ENCODE data around the gene ACHE. TPM values are rescaled to one million over a fixed set of nuclear protein-coding genes. Genes with fewer than 3 reads are reported as not detected.

The ACHE gene
- total and polyA plus RNA-seq, 2 donors from 2014 or later: 1.6 to 3.6 TPM

GRCh38 chr7:100885440-100886141 is 10.1 kb downstream of the ACHE start:
- H3K27ac ChIP-seq (ENCODE audit: low read depth in 2 of 2, low read length in 2 of 2): no peak overlapping the region
- FAIRE-seq (no peak), DNase-seq (peak in 1 of 5 donors; percentile 35)
- H3K4me1 ChIP-seq (ENCODE audit: control insufficient read depth in 2 of 3, insufficient read depth in 2 of 3, low read depth in 1 of 3, low read length in 3 of 3): peaks cover 0 to 18% (median 4%) of the 10 kb centered on the region in 3 donors
- intact Hi-C loops (cut with DNase I): no loop called here
- no peaks in the 10 kb centered on the region for H3K27me3 ChIP-seq (ENCODE audit: control insufficient read depth, insufficient read depth, low read length)
- no peak overlapping the region for H3K9ac ChIP-seq (ENCODE audit: low read length in 3 of 3)
- TF ChIP-seq CTCF (IDR thresholded peaks at IDR 0.05; ENCODE audit: borderline replicate concordance, extremely low read depth, insufficient read depth): no peak
- peaks cover 16 to 69% (median 41%) of the 10 kb centered on the region in 3 donors for H3K36me3 ChIP-seq (ENCODE audit: control insufficient read depth in 2 of 3, insufficient read depth in 3 of 3, low read length in 3 of 3)
- no peak overlapping the region for H3K4me3 ChIP-seq (ENCODE audit: low read length in 3 of 3)
- H3K9me3 ChIP-seq (ENCODE audit: control insufficient read depth in 2 of 3, insufficient read depth in 1 of 3, low read length in 3 of 3): no peaks in the 10 kb centered on the region

- intact Hi-C loops (cut with DNase I): no loop called here
- no peak for TF ChIP-seq CTCF (IDR thresholded peaks at IDR 0.05; ENCODE audit: borderline replicate concordance, extremely low read depth, insufficient read depth)
- H3K27ac ChIP-seq (ENCODE audit: low read depth in 2 of 2, low read length in 2 of 2): no peak overlapping the region
- H3K36me3 ChIP-seq (ENCODE audit: control insufficient read depth in 2 of 3, insufficient read depth in 3 of 3, low read length in 3 of 3): peaks cover 17 to 71% (median 41%) of the 10 kb centered on the region in 3 donors
- no peaks in the 10 kb centered on the region for H3K9me3 ChIP-seq (ENCODE audit: control insufficient read depth in 2 of 3, insufficient read depth in 1 of 3, low read length in 3 of 3)
- peaks cover 0 to 17% (median 4%) of the 10 kb centered on the region in 3 donors for H3K4me1 ChIP-seq (ENCODE audit: control insufficient read depth in 2 of 3, insufficient read depth in 2 of 3, low read depth in 1 of 3, low read length in 3 of 3)
- FAIRE-seq (no peak), DNase-seq (no peak)
- no peak overlapping the region for H3K4me3 ChIP-seq (ENCODE audit: low read length in 3 of 3)
- no peaks in the 10 kb centered on the region for H3K27me3 ChIP-seq (ENCODE audit: control insufficient read depth, insufficient read depth, low read length)
- no peak overlapping the region for H3K9ac ChIP-seq (ENCODE audit: low read length in 3 of 3)
These were observed 10.8 kb downstream of the ACHE start for GRCh38 chr7:100884736-100885439.

- Histone ChIP-seq H3K36me3 (ENCODE audit: control insufficient read depth in 2 of 3, insufficient read depth in 3 of 3, low read length in 3 of 3) (peaks cover 14 to 63% (median 36%) of the 10 kb centered on the region in 3 donors), H3K4me1 (ENCODE audit: control insufficient read depth in 2 of 3, insufficient read depth in 2 of 3, low read depth in 1 of 3, low read length in 3 of 3) (peaks cover 0 to 6% (median 1%) of the 10 kb centered on the region in 3 donors), H3K9me3 (ENCODE audit: control insufficient read depth in 2 of 3, insufficient read depth in 1 of 3, low read length in 3 of 3) (no peaks in the 10 kb centered on the region), H3K27ac (ENCODE audit: low read depth in 2 of 2, low read length in 2 of 2) (no peak overlapping the region), H3K9ac (ENCODE audit: low read length in 3 of 3) (no peak overlapping the region), H3K4me3 (ENCODE audit: low read length in 3 of 3) (no peak overlapping the region), H3K27me3 (ENCODE audit: control insufficient read depth, insufficient read depth, low read length) (no peaks in the 10 kb centered on the region)
- no peak for TF ChIP-seq CTCF (IDR thresholded peaks at IDR 0.05; ENCODE audit: borderline replicate concordance, extremely low read depth, insufficient read depth)
- DNase-seq: no peak
- intact Hi-C loops (cut with DNase I): no loop called here
- FAIRE-seq: no peak
These were observed 12.7 kb downstream of the ACHE start for GRCh38 chr7:100882785-100883526.
